H9 (cell line): Measurements from ENCODE around the gene C5orf34. TPM values are rescaled to one million over a fixed set of nuclear protein-coding genes. Genes with fewer than 3 reads are reported as not detected.

Experiments used
- DNase-seq: peaks from one replicate; pipeline ENCODE4 v3.0.0-alpha.2; 2017
- H2AFZ ChIP-seq: one replicate; pipeline ENCODE4 v1.6.1; 2013; ENCODE audit warnings: mild to moderate bottlenecking, low read length, control low read depth, moderate library complexity
- H2AK5ac ChIP-seq: 2 replicates; pipeline ENCODE4 v1.6.1; 2013; ENCODE audit warnings: low read length, control low read depth, mixed read lengths; ENCODE audit not compliant: insufficient read length
- H2BK120ac ChIP-seq: one replicate; pipeline ENCODE4 v1.6.1; 2013; ENCODE audit warnings: low read depth, mild to moderate bottlenecking, low read length, control low read depth, inconsistent platforms; ENCODE audit not compliant: poor library complexity, severe bottlenecking
- H2BK12ac ChIP-seq: 2 replicates; pipeline ENCODE4 v1.6.1; 2013; ENCODE audit warnings: low read length, control low read depth, mixed read lengths, low read depth; ENCODE audit not compliant: insufficient read length
- H2BK15ac ChIP-seq: 2 replicates; pipeline ENCODE4 v1.6.1; 2013; ENCODE audit warnings: low read depth, low read length, control low read depth
- H2BK20ac ChIP-seq: one replicate; pipeline ENCODE4 v1.6.1; 2013; ENCODE audit warnings: low read depth, mild to moderate bottlenecking, low read length, control low read depth, inconsistent platforms; ENCODE audit not compliant: poor library complexity, severe bottlenecking
- H2BK5ac ChIP-seq: 2 replicates; pipeline ENCODE4 v1.6.1; 2013; ENCODE audit warnings: low read length, control low read depth, mixed read lengths; ENCODE audit not compliant: insufficient read length
- H3K14ac ChIP-seq: 2 replicates; pipeline ENCODE4 v1.6.1; 2013; ENCODE audit warnings: low read length, control low read depth; ENCODE audit not compliant: insufficient read depth
- H3K18ac ChIP-seq: 2 replicates; pipeline ENCODE4 v1.6.1; 2013; ENCODE audit warnings: low read depth, mild to moderate bottlenecking, mixed read lengths, low read length, control low read depth; ENCODE audit not compliant: insufficient read length
- H3K23ac ChIP-seq: 2 replicates; pipeline ENCODE4 v1.6.1; 2013; ENCODE audit warnings: low read length, control low read depth, mixed read lengths, low read depth; ENCODE audit not compliant: insufficient read length
- H3K23me2 ChIP-seq: 2 replicates; pipeline ENCODE4 v1.6.1; 2013; ENCODE audit warnings: low read depth, mild to moderate bottlenecking, mixed read lengths, low read length, control low read depth; ENCODE audit not compliant: insufficient read length, poor library complexity, severe bottlenecking
- H3K27ac ChIP-seq: 2 replicates; pipeline ENCODE4 v1.5.1; 2013; ENCODE audit warnings: low read length, control low read depth, mixed read lengths, low read depth; ENCODE audit not compliant: insufficient read length
- H3K27me3 ChIP-seq: 2 replicates; pipeline ENCODE4 v1.6.1; 2013; ENCODE audit warnings: low read length, control low read depth, inconsistent platforms; ENCODE audit not compliant: insufficient read depth
- H3K4ac ChIP-seq: 2 replicates; pipeline ENCODE4 v1.6.1; 2013; ENCODE audit warnings: low read depth, mild to moderate bottlenecking, control low read depth, inconsistent platforms, low read length, moderate library complexity
- H3K4me1 ChIP-seq: 2 replicates; pipeline ENCODE4 v1.6.1; 2013; ENCODE audit warnings: low read length, control low read depth, inconsistent platforms; ENCODE audit not compliant: insufficient read depth
- H3K4me2 ChIP-seq: 2 replicates; pipeline ENCODE4 v1.6.1; 2013; ENCODE audit warnings: low read length, control low read depth, mixed read lengths; ENCODE audit not compliant: insufficient read length, insufficient read depth
- H3K56ac ChIP-seq: 2 replicates; pipeline ENCODE4 v1.6.1; 2013; ENCODE audit warnings: low read depth, mild to moderate bottlenecking, mixed read lengths, low read length, control low read depth; ENCODE audit not compliant: insufficient read length
- H3K79me1 ChIP-seq: 2 replicates; pipeline ENCODE4 v1.6.1; 2013; ENCODE audit warnings: low read depth, mild to moderate bottlenecking, moderate library complexity, low read length, control low read depth, inconsistent platforms; ENCODE audit not compliant: insufficient read depth, poor library complexity, severe bottlenecking
- H3K79me2 ChIP-seq: 2 replicates; pipeline ENCODE4 v1.6.1; 2013; ENCODE audit warnings: low read length, control low read depth, inconsistent platforms; ENCODE audit not compliant: insufficient read depth
- H3K9ac ChIP-seq: 2 replicates; pipeline ENCODE4 v1.6.1; 2013; ENCODE audit warnings: low read length, control low read depth, mixed read lengths; ENCODE audit not compliant: insufficient read length; ENCODE audit errors: extremely low read depth
- H3K9me3 ChIP-seq: one replicate; pipeline ENCODE4 v1.6.1; 2013; ENCODE audit warnings: low read depth, low read length, inconsistent platforms; ENCODE audit not compliant: control insufficient read depth
- H3T11ph ChIP-seq: one replicate; pipeline ENCODE4 v1.6.1; 2013; ENCODE audit warnings: mild to moderate bottlenecking, low read length, control low read depth, inconsistent platforms
- H4K20me1 ChIP-seq: one replicate; pipeline ENCODE4 v1.6.1; 2013; ENCODE audit not compliant: control insufficient read depth, insufficient read length, insufficient read depth
- H4K5ac ChIP-seq: 2 replicates; pipeline ENCODE4 v1.6.1; 2013; ENCODE audit warnings: low read depth, mild to moderate bottlenecking, mixed read lengths, low read length, control low read depth; ENCODE audit not compliant: insufficient read length
- H4K8ac ChIP-seq: replicated peaks from 2 replicates; pipeline ENCODE4 v1.6.1; 2013; ENCODE audit warnings: low read length, control low read depth, mixed read lengths, low read depth; ENCODE audit not compliant: insufficient read length
- H4K91ac ChIP-seq: 2 replicates; pipeline ENCODE4 v1.6.1; 2013; ENCODE audit warnings: low read depth, mild to moderate bottlenecking, moderate library complexity, mixed read lengths, low read length, control low read depth; ENCODE audit not compliant: insufficient read length
- H3K27ac Mint-ChIP-seq, 3 experiments: 2 replicates in 2 of 3; 3 replicates in 1 of 3; pipeline ENCODE4 v1.8.0; 2020 to 2021; ENCODE audit warnings: mixed read lengths in 3 of 3, mild to moderate bottlenecking in 1 of 3, moderate library complexity in 1 of 3
- H3K27me3 Mint-ChIP-seq: 2 replicates; pipeline ENCODE4 v1.8.0; 2021; ENCODE audit warnings: low read depth, mild to moderate bottlenecking, moderate library complexity, mixed read lengths
- H3K36me3 Mint-ChIP-seq, 3 experiments: 2 replicates in 2 of 3; 3 replicates in 1 of 3; pipeline ENCODE4 v1.8.0; 2020 to 2021; ENCODE audit warnings: low read depth in 3 of 3, mixed read lengths in 3 of 3; ENCODE audit not compliant: insufficient read depth in 1 of 3
- H3K4me1 Mint-ChIP-seq, 2 experiments: 2 replicates each; pipeline ENCODE4 v1.8.0; 2020; ENCODE audit warnings: mixed read lengths in 2 of 2
- H3K4me3 Mint-ChIP-seq, 2 experiments: 2 replicates in 1 of 2; 3 replicates in 1 of 2; pipeline ENCODE4 v1.8.0; 2020 to 2021; ENCODE audit warnings: mild to moderate bottlenecking in 2 of 2, mixed read lengths in 2 of 2, moderate library complexity in 1 of 2
- H3K9me3 Mint-ChIP-seq, 2 experiments: 2 replicates in 1 of 2; 3 replicates in 1 of 2; pipeline ENCODE4 v1.8.0; 2020; ENCODE audit warnings: mild to moderate bottlenecking in 2 of 2, mixed read lengths in 2 of 2, moderate library complexity in 1 of 2
- CTCF ChIP-seq: fragments of 200-600 bp; sonication (generic); conservative IDR thresholded peaks from 3 replicates; pipeline ENCODE4 v1.8.0; 2021; ENCODE audit warnings: antibody characterized with exemption, mild to moderate bottlenecking
- WGBS: extraction: QIAGEN DNeasy Blood & Tissue Kit; methylation state at CpG from one replicate; pipeline ENCODE4 v1.1.7; 2013; ENCODE audit warnings: missing lambda C conversion rate, low lambda C conversion rate, mixed read lengths; ENCODE audit not compliant: insufficient read length; ENCODE audit errors: extremely low coverage; 5-methylcytosine and 5-hydroxymethylcytosine counted together
- total RNA-seq: library from RNA; stranded (reverse); gene quantifications from 2 replicates; pipeline ENCODE4 v1.2.1, GENCODE V29; 2021

The C5orf34 gene
- total RNA-seq, 1 experiment from 2014 or later = 7.7 TPM

GRCh38 chr5:43498581-43498980 lies 16.4 kb downstream of the C5orf34 start:
- Mint-ChIP-seq H3K36me3 (peaks cover 0 to 10% (median 2%) of the 10 kb centered on the region in 3 experiments; a peak in 4 of 7 replicates), H3K4me1 (no peaks in the 10 kb centered on the region), H3K27ac (no peak overlapping the region), H3K4me3 (no peak overlapping the region), H3K27me3 (no peaks in the 10 kb centered on the region), H3K9me3 (no peaks in the 10 kb centered on the region)
- no peaks in the 10 kb centered on the region for H3K23me2 ChIP-seq
- H2BK5ac ChIP-seq = no peak overlapping the region
- TF ChIP-seq CTCF = no peak
- H3K27ac ChIP-seq = no peak overlapping the region
- no peaks in the 10 kb centered on the region for H3K4me1 ChIP-seq
- no peak overlapping the region for H4K5ac ChIP-seq
- no peak overlapping the region for H3K4me2 ChIP-seq
- no peak overlapping the region for H3K14ac ChIP-seq
- no peak overlapping the region for H2BK120ac ChIP-seq
- H4K8ac ChIP-seq = no peak overlapping the region
- no peaks in the 10 kb centered on the region for H3K27me3 ChIP-seq
- H2BK15ac ChIP-seq = no peak overlapping the region
- H3K23ac ChIP-seq = no peak overlapping the region
- no peak overlapping the region for H4K91ac ChIP-seq
- H3T11ph ChIP-seq = no peak overlapping the region
- H3K18ac ChIP-seq = no peak overlapping the region
- H3K79me2 ChIP-seq = no peaks in the 10 kb centered on the region
- no peaks in the 10 kb centered on the region for H3K79me1 ChIP-seq
- H3K56ac ChIP-seq = no peak overlapping the region
- no CpG with 5 or more reads among the region's 2 CpGs for WGBS
- no peak overlapping the region for H2BK20ac ChIP-seq
- H3K9me3 ChIP-seq = no peaks in the 10 kb centered on the region
- no peak overlapping the region for H3K4ac ChIP-seq
- no peak overlapping the region for H2AK5ac ChIP-seq
- DNase-seq = no peak
- H2AFZ ChIP-seq = no peak overlapping the region
- no peak overlapping the region for H2BK12ac ChIP-seq
- no peak overlapping the region for H3K9ac ChIP-seq
- H4K20me1 ChIP-seq = no peaks in the 10 kb centered on the region
